SK-N-SH treated with all-trans-retinoic acid at 6 μM for 48 hours (cell line): ENCODE measurements around the gene NOX5.

ENCODE experiments used
- ARNTL ChIP-seq: fragments of 450-650 bp; formaldehyde crosslinking; IDR thresholded peaks from 2 replicates; pipeline ENCODE4 v1.5.0; 2020; ENCODE audit warnings: low read depth, mild to moderate bottlenecking, moderate library complexity, borderline replicate concordance
- CSRNP3 ChIP-seq: fragments of 250-450 bp; sonication (Bioruptor Pico); IDR thresholded peaks from 2 replicates; pipeline ENCODE4 v1.5.1; 2021; ENCODE audit warnings: mild to moderate bottlenecking, moderate library complexity
- GLIS3 ChIP-seq: fragments of 250-450 bp; sonication (Bioruptor Pico); IDR thresholded peaks from 2 replicates; pipeline ENCODE4 v1.5.0; 2020; ENCODE audit warnings: mild to moderate bottlenecking, moderate library complexity
- PATZ1 ChIP-seq: fragments of 250-450 bp; sonication (Bioruptor Pico); IDR thresholded peaks from 2 replicates; pipeline ENCODE4 v1.8.0; 2020; ENCODE audit warnings: mild to moderate bottlenecking, moderate library complexity, borderline replicate concordance
- PPARA ChIP-seq: fragments of 250-450 bp; sonication (Bioruptor Pico); IDR thresholded peaks from 2 replicates; pipeline ENCODE4 v1.5.0; 2020; ENCODE audit warnings: mild to moderate bottlenecking, borderline replicate concordance
- RARB ChIP-seq: fragments of 250-450 bp; sonication (Bioruptor Pico); IDR thresholded peaks from 2 replicates; pipeline ENCODE4 v1.8.0; 2021; ENCODE audit warnings: mild to moderate bottlenecking, moderate library complexity
- TCF4 ChIP-seq: fragments of 250-450 bp; sonication (Bioruptor Pico); IDR thresholded peaks from 2 replicates; pipeline ENCODE4 v1.8.0; 2021; ENCODE audit warnings: mild to moderate bottlenecking, moderate library complexity, borderline replicate concordance
- TOX ChIP-seq: fragments of 250-450 bp; sonication (Bioruptor Pico); IDR thresholded peaks from 2 replicates; pipeline ENCODE4 v1.8.0; 2021; ENCODE audit warnings: mild to moderate bottlenecking, moderate library complexity, borderline replicate concordance
- ZFP3 ChIP-seq: fragments of 250-450 bp; sonication (Bioruptor Pico); IDR thresholded peaks from 2 replicates; pipeline ENCODE4 v1.5.0; 2020; ENCODE audit warnings: mild to moderate bottlenecking, moderate library complexity
- ZFP30 ChIP-seq: fragments of 450-650 bp; formaldehyde crosslinking; IDR thresholded peaks from 2 replicates; pipeline ENCODE4 v1.5.0; 2022; ENCODE audit warnings: mild to moderate bottlenecking, moderate library complexity
- ZNF70 ChIP-seq: fragments of 450-650 bp; formaldehyde crosslinking; IDR thresholded peaks from 2 replicates; pipeline ENCODE4 v1.5.0; 2020; ENCODE audit warnings: mild to moderate bottlenecking, moderate library complexity
- ZNF8 ChIP-seq: fragments of 450-650 bp; formaldehyde crosslinking; IDR thresholded peaks from 2 replicates; pipeline ENCODE4 v1.5.0; 2020; ENCODE audit warnings: mild to moderate bottlenecking, moderate library complexity

GRCh38 chr15:69107025-69107620 is 92.6 kb downstream of the NOX5 start:
- no peak for TF ChIP-seq TCF4 (CRISPR knock-in tag)
- no peak for TF ChIP-seq ZFP3
- no peak for TF ChIP-seq ZNF8
- no peak for TF ChIP-seq PATZ1 (CRISPR knock-in tag)
- TF ChIP-seq GLIS3 (CRISPR knock-in tag) = no peak
- no peak for TF ChIP-seq ARNTL (CRISPR knock-in tag)
- no peak for TF ChIP-seq CSRNP3 (CRISPR knock-in tag)
- TF ChIP-seq PPARA (CRISPR knock-in tag) = no peak
- TF ChIP-seq RARB (CRISPR knock-in tag) = no peak
- TF ChIP-seq TOX (CRISPR knock-in tag) = no peak
- no peak for TF ChIP-seq ZNF70 (CRISPR knock-in tag)
- no peak for TF ChIP-seq ZFP30 (CRISPR knock-in tag)
